Testis (tissue), 2 donors: ENCODE measurements around the gene ZNF577.
"Not testable (repeated sequence)": the region's sequence is repeated elsewhere in the genome, so short reads cannot be mapped to it uniquely, and the experiment has no call there.

Experiments used
- CTCF ChIP-seq, 3 experiments: fragments of 450-650 bp in 2 of 3; fragments of 200-600 bp in 1 of 3; sonication (generic) in 1 of 3; IDR thresholded peaks; one replicate each; pipeline ENCODE4 v1.5.1; 2016 to 2019; ENCODE audit warnings: antibody characterized with exemption in 3 of 3, mild to moderate bottlenecking in 2 of 3, moderate library complexity in 1 of 3
- POLR2A ChIP-seq: fragments of 450-650 bp; IDR thresholded peaks from one replicate; pipeline ENCODE4 v1.6.1; 2017; ENCODE audit warnings: antibody characterized with exemption, mild to moderate bottlenecking, moderate library complexity

- not testable (repeated sequence) for TF ChIP-seq CTCF (IDR thresholded peaks at IDR 0.05); POLR2A
Measured at GRCh38 chr19:51907981-51908380, 20.2 kb upstream of the ZNF577 start.
